ENCODE measurements around the gene F2RL1. TPM values are rescaled to one million over a fixed set of nuclear protein-coding genes. Genes with fewer than 3 reads are reported as not detected.

Gene F2RL1
- total RNA-seq, 2 experiments from 2014 or later = not detected

- TF ChIP-seq EZH2phosphoT487 (IDR thresholded peaks at IDR 0.05; ENCODE audit: borderline replicate concordance, low read depth, low read length) (no peak), CTCF (conservative IDR thresholded peaks at IDR 0.05; ENCODE audit: low read length) (no peak)
- no peak for DNase-seq (ENCODE audit: low spot score)
- no peak overlapping the region for H3K27ac ChIP-seq (ENCODE audit: low read depth, low read length, poor library complexity, severe bottlenecking)
- H3K79me2 ChIP-seq (ENCODE audit: insufficient read depth, low read depth, low read length) = no peaks in the 10 kb centered on the region
- no peaks in the 10 kb centered on the region for H3K9me2 ChIP-seq (ENCODE audit: insufficient read depth, low read length)
- H3K9me3 ChIP-seq (ENCODE audit: low read length) = no peaks in the 10 kb centered on the region
- ChIA-PET POLR2A (no interaction called here), CTCF (ENCODE audit: unreplicated experiment) (no interaction called here)
- intact Hi-C loops (cut with micrococcal nuclease; ENCODE audit: unreplicated experiment) = no loop called here
- H3K4me2 ChIP-seq (ENCODE audit: low read length) = no peak overlapping the region
- no peak overlapping the region for H3K4me3 ChIP-seq (ENCODE audit: low read depth, low read length, poor library complexity, severe bottlenecking)
- no peaks in the 10 kb centered on the region for H3K4me1 ChIP-seq (ENCODE audit: insufficient read depth, low read length, poor library complexity, severe bottlenecking)
- BruUV-seq (replicated peaks) = no TSS peak
- H2AFZ ChIP-seq (ENCODE audit: low read length) = no peak overlapping the region
- no peaks in the 10 kb centered on the region for H4K20me1 ChIP-seq (ENCODE audit: insufficient read depth, low read length)
- H3K36me3 ChIP-seq (ENCODE audit: insufficient read depth, low read length) = no peaks in the 10 kb centered on the region
Measured at GRCh38 chr5:76838481-76839261, 19.8 kb downstream of the F2RL1 start.

- intact Hi-C loops (cut with micrococcal nuclease; ENCODE audit: unreplicated experiment) = no loop called here
- CTCF ChIA-PET (ENCODE audit: unreplicated experiment) = no interaction called here
Measured at GRCh38 chr5:76841361-76841760, 22.5 kb downstream of the F2RL1 start.

More at GRCh38 chr5:76841361-76841760, 22.5 kb downstream of the F2RL1 start:
- Histone ChIP-seq H3K79me2 (ENCODE audit: insufficient read depth, low read depth, low read length) (no peaks in the 10 kb centered on the region), H3K9me2 (ENCODE audit: insufficient read depth, low read length) (no peaks in the 10 kb centered on the region), H3K9me3 (ENCODE audit: low read length) (no peaks in the 10 kb centered on the region), H3K27ac (ENCODE audit: low read depth, low read length, poor library complexity, severe bottlenecking) (no peak overlapping the region), H3K4me2 (ENCODE audit: low read length) (no peak overlapping the region), H3K4me1 (ENCODE audit: insufficient read depth, low read length, poor library complexity, severe bottlenecking) (no peaks in the 10 kb centered on the region), H3K4me3 (ENCODE audit: low read depth, low read length, poor library complexity, severe bottlenecking) (no peak overlapping the region), H2AFZ (ENCODE audit: low read length) (no peak overlapping the region), H4K20me1 (ENCODE audit: insufficient read depth, low read length) (no peaks in the 10 kb centered on the region), H3K36me3 (ENCODE audit: insufficient read depth, low read length) (no peaks in the 10 kb centered on the region)
- TF ChIP-seq EZH2phosphoT487 (IDR thresholded peaks at IDR 0.05; ENCODE audit: borderline replicate concordance, low read depth, low read length) (no peak), CTCF (conservative IDR thresholded peaks at IDR 0.05; ENCODE audit: low read length) (no peak)
- no peak for DNase-seq (ENCODE audit: low spot score)
- POLR2A ChIA-PET = interaction anchor here (0.7 to 1.0 kb wide), 2 partner anchors 16 to 20 kb away, joined by 3 read pairs; no protein-coding TSS in a partner anchor
- BruUV-seq (replicated peaks) = no TSS peak
